Stimulated activated CD4-positive, alpha-beta T cell treated with anti-CD3 and anti-CD28 coated beads, Interleukin-12 subunit alpha, Interleukin-12 subunit beta, amount 100 ng/mL, for 48 hours (primary cell): ENCODE results near the gene CSRNP2.
"Not testable (repeated sequence)": the region's sequence is repeated elsewhere in the genome, so short reads cannot be mapped to it uniquely, and the experiment has no call there.

Source experiments
- DNase-seq, 3 donors: peaks; one replicate each; pipeline ENCODE4 v3.0.0-alpha.2; 2020; ENCODE audit warnings: low read depth in 2 of 3, low spot score in 1 of 3

Gene CSRNP2

GRCh38 chr12:51083126-51083833 lies at the start of gene CSRNP2:
TSS of gene CSRNP2 (minus strand) at chr12:51083596. CDS start at chr12:51076561, 7,035 bp downstream.
- peak; percentile 87 to 94 (median 92) for DNase-seq

GRCh38 chr12:51132693-51133092 lies 49.3 kb upstream of the CSRNP2 start:
- DNase-seq = no peak

- DNase-seq = no peak
These were observed 48.5 kb upstream of the CSRNP2 start for GRCh38 chr12:51131745-51132521.

- no peak for DNase-seq
These were observed 45.5 kb upstream of the CSRNP2 start for GRCh38 chr12:51128919-51129318.

- no peak for DNase-seq
These were observed 43.8 kb upstream of the CSRNP2 start for GRCh38 chr12:51127050-51127729.

- DNase-seq = no peak
These were observed 42.9 kb upstream of the CSRNP2 start for GRCh38 chr12:51126297-51126696.

- no peak for DNase-seq
These were observed 41.1 kb upstream of the CSRNP2 start for GRCh38 chr12:51124504-51124903.

- no peak for DNase-seq
These were observed 39.4 kb upstream of the CSRNP2 start for GRCh38 chr12:51122844-51123243.

GRCh38 chr12:51118706-51119105 lies 35.3 kb upstream of the CSRNP2 start:
- DNase-seq = no peak

- no peak for DNase-seq
These were observed 32.1 kb upstream of the CSRNP2 start for GRCh38 chr12:51115533-51115932.

- no peak for DNase-seq
These were observed 24.7 kb upstream of the CSRNP2 start for GRCh38 chr12:51108136-51108535.

- DNase-seq = no peak
These were observed 20.6 kb upstream of the CSRNP2 start for GRCh38 chr12:51103977-51104376.

- no peak for DNase-seq
These were observed 15.2 kb upstream of the CSRNP2 start for GRCh38 chr12:51098611-51099010.

- no peak for DNase-seq
These were observed 7.4 kb upstream of the CSRNP2 start for GRCh38 chr12:51090705-51091229.

- peak; percentile 11 to 15 (median 14) for DNase-seq
These were observed 4.4 kb upstream of the CSRNP2 start for GRCh38 chr12:51087818-51088217.

GRCh38 chr12:51086933-51087332 lies 3.5 kb upstream of the CSRNP2 start:
- DNase-seq = no peak

- DNase-seq = no peak
These were observed 2.4 kb upstream of the CSRNP2 start for GRCh38 chr12:51085757-51086156.

GRCh38 chr12:51082561-51083125 lies 753 bp downstream of the CSRNP2 start:
- peak in 1 of 3 donors; percentile 20 for DNase-seq

- DNase-seq = no peak
These were observed 2.0 kb downstream of the CSRNP2 start for GRCh38 chr12:51081421-51081820.

GRCh38 chr12:51080136-51080535 lies 3.3 kb downstream of the CSRNP2 start:
- DNase-seq = no peak

- DNase-seq = not testable (repeated sequence)
These were observed 4.5 kb downstream of the CSRNP2 start for GRCh38 chr12:51078866-51079265.
